SK-N-MC (cell line): ENCODE results near the gene TAGLN3.

Experiments
- EZH2 ChIP-seq: fragments of 200-600 bp; sonication (generic); IDR thresholded peaks from one replicate; pipeline ENCODE4 v1.6.1; 2017; ENCODE audit warnings: antibody characterized with exemption
- FOXP2 ChIP-seq: optimal IDR thresholded peaks from 2 replicates; pipeline ENCODE3; 2011; ENCODE audit warnings: mild to moderate bottlenecking, moderate library complexity; ENCODE audit not compliant: insufficient read depth; ENCODE audit errors: extremely low read length, control extremely low read depth
- POLR2AphosphoS5 ChIP-seq: IDR thresholded peaks from 2 replicates; pipeline ENCODE4 v1.6.1; 2012; ENCODE audit warnings: mild to moderate bottlenecking, low read depth, low read length, borderline replicate concordance

GRCh38 chr3:111970376-111970775 lies 28.3 kb upstream of the TAGLN3 start:
- TF ChIP-seq EZH2 = no peak
- no peak for TF ChIP-seq POLR2AphosphoS5
- TF ChIP-seq FOXP2 = no peak
